ENCODE data around the gene GRM8. TPM values are rescaled to one million over a fixed set of nuclear protein-coding genes. Genes with fewer than 3 reads are reported as not detected.

Gene GRM8
- total RNA-seq, 6 donors from 2014 or later = 0.49 to 6.5 (median 1.8) TPM; not detected in 3

DNA sequence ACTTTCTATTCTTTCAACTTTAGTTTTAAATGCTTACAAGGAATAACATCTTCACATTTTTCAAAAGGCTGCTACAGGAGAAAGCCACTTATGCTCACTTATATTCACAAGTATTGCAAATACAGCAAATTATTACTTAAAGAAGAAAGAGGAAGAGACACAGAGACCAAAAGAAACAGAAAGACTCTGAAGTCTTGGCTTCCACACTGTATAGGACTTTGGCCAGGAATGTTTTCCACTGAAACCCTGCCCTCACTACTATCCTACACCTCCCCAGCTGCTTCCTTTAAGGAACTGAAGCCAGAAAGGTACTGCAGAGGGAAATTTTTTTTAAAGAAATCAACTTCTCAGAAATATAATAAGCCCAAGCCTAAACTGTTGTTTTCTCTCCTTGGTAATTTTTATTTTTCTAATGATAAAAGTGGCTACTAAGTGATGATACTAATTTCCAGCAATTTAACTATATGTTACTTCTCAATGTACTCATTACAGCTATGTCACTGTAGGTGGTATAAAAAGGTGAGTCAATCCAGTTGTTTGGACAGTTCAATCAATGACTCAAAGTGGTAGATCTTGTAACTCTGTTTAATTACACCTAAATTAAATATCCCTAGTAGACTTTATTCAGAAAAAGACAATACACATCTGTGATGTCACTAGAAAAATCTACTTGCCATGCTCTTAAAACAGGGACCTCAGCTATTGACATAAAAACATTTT lies 231.6 kb downstream of the GRM8 start:
- Histone ChIP-seq H3K36me3 (no peaks in the 10 kb centered on the region), H3K9me3 (no peaks in the 10 kb centered on the region), H3K4me3 (no peak overlapping the region), H3K4me1 (no peaks in the 10 kb centered on the region), H3K27ac (no peak overlapping the region), H3K27me3 (no peaks in the 10 kb centered on the region)
- no peak for ATAC-seq (ENCODE audit: low FRiP score in 2 of 2)
- TF ChIP-seq POLR2AphosphoS5 (IDR thresholded peaks at IDR 0.05) (no peak), EP300 (IDR thresholded peaks at IDR 0.05) (no peak), POLR2A (IDR thresholded peaks at IDR 0.05) (no peak)
- TF ChIP-seq, protein P1, sequence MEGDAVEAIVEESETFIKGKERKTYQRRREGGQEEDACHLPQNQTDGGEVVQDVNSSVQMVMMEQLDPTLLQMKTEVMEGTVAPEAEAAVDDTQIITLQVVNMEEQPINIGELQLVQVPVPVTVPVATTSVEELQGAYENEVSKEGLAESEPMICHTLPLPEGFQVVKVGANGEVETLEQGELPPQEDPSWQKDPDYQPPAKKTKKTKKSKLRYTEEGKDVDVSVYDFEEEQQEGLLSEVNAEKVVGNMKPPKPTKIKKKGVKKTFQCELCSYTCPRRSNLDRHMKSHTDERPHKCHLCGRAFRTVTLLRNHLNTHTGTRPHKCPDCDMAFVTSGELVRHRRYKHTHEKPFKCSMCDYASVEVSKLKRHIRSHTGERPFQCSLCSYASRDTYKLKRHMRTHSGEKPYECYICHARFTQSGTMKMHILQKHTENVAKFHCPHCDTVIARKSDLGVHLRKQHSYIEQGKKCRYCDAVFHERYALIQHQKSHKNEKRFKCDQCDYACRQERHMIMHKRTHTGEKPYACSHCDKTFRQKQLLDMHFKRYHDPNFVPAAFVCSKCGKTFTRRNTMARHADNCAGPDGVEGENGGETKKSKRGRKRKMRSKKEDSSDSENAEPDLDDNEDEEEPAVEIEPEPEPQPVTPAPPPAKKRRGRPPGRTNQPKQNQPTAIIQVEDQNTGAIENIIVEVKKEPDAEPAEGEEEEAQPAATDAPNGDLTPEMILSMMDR (IDR thresholded peaks at IDR 0.05) = no peak
- DNase-seq = no peak

DNA sequence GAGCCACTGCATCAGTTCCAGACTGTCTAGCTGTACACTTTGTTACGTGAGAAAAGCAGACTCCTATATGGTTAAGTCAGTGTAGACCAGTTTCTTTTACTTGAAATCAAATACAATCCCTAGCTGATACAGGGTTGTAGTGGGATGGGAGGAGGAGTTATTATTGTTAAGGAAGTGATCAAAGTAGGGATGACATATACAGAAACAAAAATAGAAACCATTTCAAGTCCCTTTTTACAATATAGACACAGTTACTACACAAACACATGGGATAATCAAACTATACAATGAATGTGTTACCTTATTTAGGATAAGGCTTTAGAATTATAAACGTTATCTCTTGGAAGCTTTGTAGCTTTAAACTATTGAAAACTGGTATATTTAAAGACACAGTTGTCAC lies 233.9 kb downstream of the GRM8 start:
- Histone ChIP-seq H3K27me3 (no peaks in the 10 kb centered on the region), H3K4me1 (no peaks in the 10 kb centered on the region), H3K9me3 (no peaks in the 10 kb centered on the region), H3K4me3 (no peak overlapping the region), H3K36me3 (no peaks in the 10 kb centered on the region), H3K27ac (no peak overlapping the region)
- ATAC-seq (ENCODE audit: low FRiP score in 2 of 2) (no peak), DNase-seq (no peak)
- TF ChIP-seq, protein P1 (IDR thresholded peaks at IDR 0.05) = no peak
- no peak for TF ChIP-seq POLR2A (IDR thresholded peaks at IDR 0.05)
- no peak for TF ChIP-seq EP300 (IDR thresholded peaks at IDR 0.05)
- TF ChIP-seq POLR2AphosphoS5 (IDR thresholded peaks at IDR 0.05) = no peak
- 66 to 77% methylated on average over 2 of the region's 2 CpGs for WGBS, 2 donors

- TF ChIP-seq, protein P1 (IDR thresholded peaks at IDR 0.05) = no peak
- no peak for TF ChIP-seq POLR2A (IDR thresholded peaks at IDR 0.05)
- TF ChIP-seq EP300 (IDR thresholded peaks at IDR 0.05) = no peak
- no peaks in the 10 kb centered on the region for H3K36me3 ChIP-seq
- no peak for ATAC-seq (ENCODE audit: low FRiP score in 2 of 2)
- 52 to 65% methylated on average over 2 of the region's 2 CpGs for WGBS, 2 donors
- H3K27ac ChIP-seq = no peak overlapping the region
- no peaks in the 10 kb centered on the region for H3K4me1 ChIP-seq
- no peaks in the 10 kb centered on the region for H3K9me3 ChIP-seq
- no peaks in the 10 kb centered on the region for H3K27me3 ChIP-seq
- DNase-seq = no peak
- no peak overlapping the region for H3K4me3 ChIP-seq
Observed at GRCh38 chr7:127017196-127017595, 235.5 kb downstream of the GRM8 start.

DNA sequence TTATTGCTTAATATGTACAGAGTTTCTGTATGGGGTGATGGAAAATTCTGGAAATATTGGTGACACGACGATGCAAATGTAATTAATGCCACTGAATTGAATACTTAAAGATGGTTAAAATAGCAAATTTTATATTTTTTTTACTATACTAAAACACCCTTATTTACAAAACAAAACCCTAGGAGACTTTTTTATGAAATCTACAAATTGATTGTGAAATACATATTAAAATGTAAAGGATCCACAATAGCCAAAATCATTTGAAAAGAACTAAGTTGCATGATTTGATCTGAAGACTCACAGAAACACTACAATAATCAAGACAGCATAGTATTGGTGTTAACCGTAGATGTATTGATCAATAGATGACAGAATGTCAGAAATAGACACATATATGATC lies 252.0 kb downstream of the GRM8 start:
- Histone ChIP-seq H3K4me3 (no peak overlapping the region), H3K4me1 (no peaks in the 10 kb centered on the region), H3K27ac (no peak overlapping the region), H3K9me3 (no peaks in the 10 kb centered on the region), H3K36me3 (no peaks in the 10 kb centered on the region), H3K27me3 (no peaks in the 10 kb centered on the region)
- WGBS, 2 donors = 86 to 88% methylated on average over 3 of the region's 3 CpGs
- DNase-seq (no peak), ATAC-seq (ENCODE audit: low FRiP score in 2 of 2) (no peak)
- TF ChIP-seq, protein P1 (IDR thresholded peaks at IDR 0.05) = no peak

GRCh38 chr7:126996659-126997058 lies 256.1 kb downstream of the GRM8 start:
- 34 to 67% methylated on average over 1 of the region's 1 CpG for WGBS, 2 donors
- H3K4me3 ChIP-seq = no peak overlapping the region
- ATAC-seq (ENCODE audit: low FRiP score in 2 of 2) (no peak), DNase-seq (no peak)
- no peaks in the 10 kb centered on the region for H3K9me3 ChIP-seq
- H3K27me3 ChIP-seq = no peaks in the 10 kb centered on the region
- H3K27ac ChIP-seq = no peak overlapping the region
- no peaks in the 10 kb centered on the region for H3K36me3 ChIP-seq
- H3K4me1 ChIP-seq = no peaks in the 10 kb centered on the region
- TF ChIP-seq EP300 (IDR thresholded peaks at IDR 0.05) = no peak
- no peak for TF ChIP-seq POLR2A (IDR thresholded peaks at IDR 0.05)
- TF ChIP-seq POLR2AphosphoS5 (IDR thresholded peaks at IDR 0.05) = no peak
- TF ChIP-seq, protein P1 (IDR thresholded peaks at IDR 0.05) = no peak

Data from upper lobe of left lung (tissue), 6 donors.